ENCODE data around the gene CD53. TPM values are rescaled to one million over a fixed set of nuclear protein-coding genes. Genes with fewer than 3 reads are reported as not detected.

Gene CD53
- total RNA-seq, 1 experiment from 2014 or later, result 1.4 TPM

GRCh38 chr1:110878993-110879392 is 6.0 kb downstream of the CD53 start (continued):
- TF ChIP-seq, protein P1, sequence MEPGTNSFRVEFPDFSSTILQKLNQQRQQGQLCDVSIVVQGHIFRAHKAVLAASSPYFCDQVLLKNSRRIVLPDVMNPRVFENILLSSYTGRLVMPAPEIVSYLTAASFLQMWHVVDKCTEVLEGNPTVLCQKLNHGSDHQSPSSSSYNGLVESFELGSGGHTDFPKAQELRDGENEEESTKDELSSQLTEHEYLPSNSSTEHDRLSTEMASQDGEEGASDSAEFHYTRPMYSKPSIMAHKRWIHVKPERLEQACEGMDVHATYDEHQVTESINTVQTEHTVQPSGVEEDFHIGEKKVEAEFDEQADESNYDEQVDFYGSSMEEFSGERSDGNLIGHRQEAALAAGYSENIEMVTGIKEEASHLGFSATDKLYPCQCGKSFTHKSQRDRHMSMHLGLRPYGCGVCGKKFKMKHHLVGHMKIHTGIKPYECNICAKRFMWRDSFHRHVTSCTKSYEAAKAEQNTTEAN (CRISPR knock-in tag; IDR thresholded peaks at IDR 0.05), result no peak
- TF ChIP-seq ZNF396 (CRISPR knock-in tag; IDR thresholded peaks at IDR 0.05; ENCODE audit: borderline replicate concordance) (no peak), TEAD1 (CRISPR knock-in tag; IDR thresholded peaks at IDR 0.05) (no peak), CREM (CRISPR knock-in tag; IDR thresholded peaks at IDR 0.05) (no peak)
- TF ChIP-seq, protein P2, sequence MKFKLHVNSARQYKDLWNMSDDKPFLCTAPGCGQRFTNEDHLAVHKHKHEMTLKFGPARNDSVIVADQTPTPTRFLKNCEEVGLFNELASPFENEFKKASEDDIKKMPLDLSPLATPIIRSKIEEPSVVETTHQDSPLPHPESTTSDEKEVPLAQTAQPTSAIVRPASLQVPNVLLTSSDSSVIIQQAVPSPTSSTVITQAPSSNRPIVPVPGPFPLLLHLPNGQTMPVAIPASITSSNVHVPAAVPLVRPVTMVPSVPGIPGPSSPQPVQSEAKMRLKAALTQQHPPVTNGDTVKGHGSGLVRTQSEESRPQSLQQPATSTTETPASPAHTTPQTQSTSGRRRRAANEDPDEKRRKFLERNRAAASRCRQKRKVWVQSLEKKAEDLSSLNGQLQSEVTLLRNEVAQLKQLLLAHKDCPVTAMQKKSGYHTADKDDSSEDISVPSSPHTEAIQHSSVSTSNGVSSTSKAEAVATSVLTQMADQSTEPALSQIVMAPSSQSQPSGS (CRISPR knock-in tag; IDR thresholded peaks at IDR 0.05; ENCODE audit: borderline replicate concordance, low read depth), result no peak

DNA sequence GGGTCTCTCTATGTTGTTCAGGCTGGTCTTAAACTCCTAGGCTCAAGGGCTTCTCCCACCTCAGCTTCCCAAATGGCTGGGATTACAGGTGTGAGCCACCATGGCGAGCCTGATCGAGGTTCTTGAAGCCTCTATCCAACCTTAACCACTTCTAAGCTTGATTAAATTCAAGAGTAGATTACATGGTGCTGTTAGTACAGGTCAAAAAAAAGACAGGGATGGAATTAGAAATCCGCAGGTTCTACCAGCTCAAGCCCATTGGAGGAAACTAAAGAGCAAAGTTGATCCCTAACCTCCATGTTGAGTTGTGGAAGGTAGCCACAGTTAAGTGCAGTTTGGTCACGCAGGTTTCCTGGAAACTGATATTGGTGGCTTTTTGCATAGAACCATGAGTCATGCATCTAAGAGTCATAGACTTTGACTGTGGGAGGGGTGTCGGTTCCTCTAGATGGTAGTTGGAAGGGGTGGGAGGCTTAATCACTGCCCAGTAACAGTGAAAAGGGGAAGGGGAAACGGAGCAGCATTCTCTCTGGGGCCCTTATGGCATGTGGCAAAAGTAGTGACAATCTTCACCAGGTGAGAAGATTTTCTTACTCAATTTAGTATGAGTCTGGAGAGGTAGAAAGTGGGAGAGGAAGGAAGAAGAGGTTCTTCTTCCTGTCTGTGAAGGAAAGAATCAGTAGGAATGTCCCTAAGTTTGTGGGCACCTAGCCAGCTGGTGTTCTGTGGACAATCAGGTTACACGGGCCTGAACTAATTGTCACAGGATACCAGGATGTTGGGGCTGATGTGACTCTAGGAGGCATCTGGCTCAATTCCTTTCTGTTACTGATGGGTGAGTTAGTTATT is 7.0 kb downstream of the CD53 start:
- POLR2A ChIA-PET, result no interaction called here
- Mint-ChIP-seq H3K9me3 (no peaks in the 10 kb centered on the region), H3K27me3 (ENCODE audit: low read depth) (peaks cover 5% of the 10 kb centered on the region; the same call in 1 of the 2 replicates), H3K4me1 (no peaks in the 10 kb centered on the region), H3K36me3 (no peaks in the 10 kb centered on the region), H3K4me3 (no peak overlapping the region), H3K27ac (no peak overlapping the region)
- ATAC-seq (no peak), DNase-seq (ENCODE audit: low spot score) (no peak)
- CTCF ChIA-PET, result interaction anchor here (1.9 kb wide), 1 partner anchor 50 kb away, joined by 5 read pairs; no protein-coding TSS in a partner anchor
- TF ChIP-seq SMAD3 (CRISPR knock-in tag; IDR thresholded peaks at IDR 0.05; ENCODE audit: borderline replicate concordance), result no peak
- TF ChIP-seq NFATC4 (CRISPR knock-in tag; IDR thresholded peaks at IDR 0.05), result no peak
- TF ChIP-seq IRF2 (CRISPR knock-in tag; IDR thresholded peaks at IDR 0.05; ENCODE audit: borderline replicate concordance, low read depth), result no peak
- no peak for TF ChIP-seq ARID4B (CRISPR knock-in tag; IDR thresholded peaks at IDR 0.05; ENCODE audit: borderline replicate concordance)
- no peak for TF ChIP-seq ZNF416 (CRISPR knock-in tag; IDR thresholded peaks at IDR 0.05)
- TF ChIP-seq NR1H2 (CRISPR knock-in tag; IDR thresholded peaks at IDR 0.05), result no peak
- TF ChIP-seq TCF7 (CRISPR knock-in tag; IDR thresholded peaks at IDR 0.05; ENCODE audit: low read depth), result no peak
- TF ChIP-seq ERG (CRISPR knock-in tag; IDR thresholded peaks at IDR 0.05), result no peak
- TF ChIP-seq RELA (CRISPR knock-in tag; IDR thresholded peaks at IDR 0.05; ENCODE audit: borderline replicate concordance), result no peak
- TF ChIP-seq PRRX2 (CRISPR knock-in tag; IDR thresholded peaks at IDR 0.05), result no peak
- TF ChIP-seq, protein P3, sequence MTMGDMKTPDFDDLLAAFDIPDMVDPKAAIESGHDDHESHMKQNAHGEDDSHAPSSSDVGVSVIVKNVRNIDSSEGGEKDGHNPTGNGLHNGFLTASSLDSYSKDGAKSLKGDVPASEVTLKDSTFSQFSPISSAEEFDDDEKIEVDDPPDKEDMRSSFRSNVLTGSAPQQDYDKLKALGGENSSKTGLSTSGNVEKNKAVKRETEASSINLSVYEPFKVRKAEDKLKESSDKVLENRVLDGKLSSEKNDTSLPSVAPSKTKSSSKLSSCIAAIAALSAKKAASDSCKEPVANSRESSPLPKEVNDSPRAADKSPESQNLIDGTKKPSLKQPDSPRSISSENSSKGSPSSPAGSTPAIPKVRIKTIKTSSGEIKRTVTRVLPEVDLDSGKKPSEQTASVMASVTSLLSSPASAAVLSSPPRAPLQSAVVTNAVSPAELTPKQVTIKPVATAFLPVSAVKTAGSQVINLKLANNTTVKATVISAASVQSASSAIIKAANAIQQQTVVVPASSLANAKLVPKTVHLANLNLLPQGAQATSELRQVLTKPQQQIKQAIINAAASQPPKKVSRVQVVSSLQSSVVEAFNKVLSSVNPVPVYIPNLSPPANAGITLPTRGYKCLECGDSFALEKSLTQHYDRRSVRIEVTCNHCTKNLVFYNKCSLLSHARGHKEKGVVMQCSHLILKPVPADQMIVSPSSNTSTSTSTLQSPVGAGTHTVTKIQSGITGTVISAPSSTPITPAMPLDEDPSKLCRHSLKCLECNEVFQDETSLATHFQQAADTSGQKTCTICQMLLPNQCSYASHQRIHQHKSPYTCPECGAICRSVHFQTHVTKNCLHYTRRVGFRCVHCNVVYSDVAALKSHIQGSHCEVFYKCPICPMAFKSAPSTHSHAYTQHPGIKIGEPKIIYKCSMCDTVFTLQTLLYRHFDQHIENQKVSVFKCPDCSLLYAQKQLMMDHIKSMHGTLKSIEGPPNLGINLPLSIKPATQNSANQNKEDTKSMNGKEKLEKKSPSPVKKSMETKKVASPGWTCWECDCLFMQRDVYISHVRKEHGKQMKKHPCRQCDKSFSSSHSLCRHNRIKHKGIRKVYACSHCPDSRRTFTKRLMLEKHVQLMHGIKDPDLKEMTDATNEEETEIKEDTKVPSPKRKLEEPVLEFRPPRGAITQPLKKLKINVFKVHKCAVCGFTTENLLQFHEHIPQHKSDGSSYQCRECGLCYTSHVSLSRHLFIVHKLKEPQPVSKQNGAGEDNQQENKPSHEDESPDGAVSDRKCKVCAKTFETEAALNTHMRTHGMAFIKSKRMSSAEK (CRISPR knock-in tag; IDR thresholded peaks at IDR 0.05; ENCODE audit: borderline replicate concordance), result no peak
- TF ChIP-seq NR3C1 (CRISPR knock-in tag; conservative IDR thresholded peaks at IDR 0.05; ENCODE audit: low read depth), result no peak
- no peak for TF ChIP-seq ZNF263 (CRISPR knock-in tag; IDR thresholded peaks at IDR 0.05; ENCODE audit: low read depth)
- TF ChIP-seq MAX (CRISPR knock-in tag; IDR thresholded peaks at IDR 0.05), result no peak
- no peak for TF ChIP-seq NR2C2 (CRISPR knock-in tag; IDR thresholded peaks at IDR 0.05)
- TF ChIP-seq, protein P1 (CRISPR knock-in tag; IDR thresholded peaks at IDR 0.05), result no peak

Measured in WTC11 (cell line).